ENCODE data around the gene ZNF474.

Gene ZNF474

GRCh38 chr5:122126177-122126755 lies 3.1 kb upstream of the ZNF474 start:
- Histone ChIP-seq H3K36me3 (ENCODE audit: low read length) (no peaks in the 10 kb centered on the region), H3K27ac (ENCODE audit: low read depth, low read length) (no peak overlapping the region), H4K20me1 (ENCODE audit: low read depth, low read length) (no peaks in the 10 kb centered on the region), H3K4me3 (ENCODE audit: insufficient read depth, low read length, poor library complexity, severe bottlenecking) (no peak overlapping the region), H2AFZ (ENCODE audit: low read depth, low read length, severe bottlenecking) (no peak overlapping the region), H3K79me2 (ENCODE audit: insufficient read depth, low read length) (no peaks in the 10 kb centered on the region), H3K9me3 (ENCODE audit: insufficient read depth, low read length) (no peaks in the 10 kb centered on the region), H3K9ac (ENCODE audit: low read length) (no peak overlapping the region), H3K27me3 (ENCODE audit: low read length) (no peaks in the 10 kb centered on the region), H3K9me2 (replicated peaks; ENCODE audit: insufficient read depth, low read length) (no peaks in the 10 kb centered on the region), H3F3A (ENCODE audit: insufficient read depth) (no peaks in the 10 kb centered on the region), H3K4me2 (ENCODE audit: low read depth, low read length, poor library complexity, severe bottlenecking) (no peak overlapping the region)
- TF ChIP-seq EZH2phosphoT487 (conservative IDR thresholded peaks at IDR 0.05; ENCODE audit: low read length) (no peak), CTCF (IDR thresholded peaks at IDR 0.05; ENCODE audit: insufficient read depth, low read length, poor library complexity, severe bottlenecking) (no peak)

GRCh38 chr5:122126756-122127321 lies 2.5 kb upstream of the ZNF474 start:
- Histone ChIP-seq H4K20me1 (ENCODE audit: low read depth, low read length) (no peaks in the 10 kb centered on the region), H3K27ac (ENCODE audit: low read depth, low read length) (no peak overlapping the region), H3K36me3 (ENCODE audit: low read length) (no peaks in the 10 kb centered on the region), H3K9me3 (ENCODE audit: insufficient read depth, low read length) (no peaks in the 10 kb centered on the region), H3K79me2 (ENCODE audit: insufficient read depth, low read length) (no peaks in the 10 kb centered on the region), H3K4me2 (ENCODE audit: low read depth, low read length, poor library complexity, severe bottlenecking) (no peak overlapping the region), H3K9ac (ENCODE audit: low read length) (no peak overlapping the region), H3K27me3 (ENCODE audit: low read length) (no peaks in the 10 kb centered on the region), H3K9me2 (replicated peaks; ENCODE audit: insufficient read depth, low read length) (no peaks in the 10 kb centered on the region), H3F3A (ENCODE audit: insufficient read depth) (no peaks in the 10 kb centered on the region), H2AFZ (ENCODE audit: low read depth, low read length, severe bottlenecking) (no peak overlapping the region), H3K4me3 (ENCODE audit: insufficient read depth, low read length, poor library complexity, severe bottlenecking) (no peak overlapping the region)
- TF ChIP-seq CTCF (IDR thresholded peaks at IDR 0.05; ENCODE audit: insufficient read depth, low read length, poor library complexity, severe bottlenecking), result no peak
- TF ChIP-seq EZH2phosphoT487 (conservative IDR thresholded peaks at IDR 0.05; ENCODE audit: low read length), result no peak

- no peak for TF ChIP-seq CTCF (IDR thresholded peaks at IDR 0.05; ENCODE audit: insufficient read depth, low read length, poor library complexity, severe bottlenecking)
- no peak for TF ChIP-seq EZH2phosphoT487 (conservative IDR thresholded peaks at IDR 0.05; ENCODE audit: low read length)
- no peak overlapping the region for H3K4me3 ChIP-seq (ENCODE audit: insufficient read depth, low read length, poor library complexity, severe bottlenecking)
- no peaks in the 10 kb centered on the region for H3K79me2 ChIP-seq (ENCODE audit: insufficient read depth, low read length)
- H3K9me3 ChIP-seq (ENCODE audit: insufficient read depth, low read length), result no peaks in the 10 kb centered on the region
- H2AFZ ChIP-seq (ENCODE audit: low read depth, low read length, severe bottlenecking), result no peak overlapping the region
- H3K4me2 ChIP-seq (ENCODE audit: low read depth, low read length, poor library complexity, severe bottlenecking), result no peak overlapping the region
- H3K9ac ChIP-seq (ENCODE audit: low read length), result no peak overlapping the region
- no peaks in the 10 kb centered on the region for H3K9me2 ChIP-seq (replicated peaks; ENCODE audit: insufficient read depth, low read length)
- no peaks in the 10 kb centered on the region for H3F3A ChIP-seq (ENCODE audit: insufficient read depth)
- no peaks in the 10 kb centered on the region for H3K27me3 ChIP-seq (ENCODE audit: low read length)
- H3K36me3 ChIP-seq (ENCODE audit: low read length), result no peaks in the 10 kb centered on the region
- no peaks in the 10 kb centered on the region for H4K20me1 ChIP-seq (ENCODE audit: low read depth, low read length)
- no peak overlapping the region for H3K27ac ChIP-seq (ENCODE audit: low read depth, low read length)
Measured at GRCh38 chr5:122130152-122130551, 806 bp downstream of the ZNF474 start.
